ENCODE data around the gene HOXC12.

The HOXC12 gene

GRCh38 chr12:53932915-53933314 lies 21.8 kb upstream of the HOXC12 start:
- Histone ChIP-seq H3K9ac (ENCODE audit: low read length) (no peak overlapping the region), H3K4me3 (ENCODE audit: low read length) (no peak overlapping the region), H3K27me3 (replicated peaks; ENCODE audit: insufficient read depth, low read length) (peaks cover 100% of the 10 kb centered on the region), H3K9me3 (replicated peaks; ENCODE audit: insufficient read depth, low read length) (no peaks in the 10 kb centered on the region), H2AFZ (ENCODE audit: low read length) (no peak overlapping the region), H3F3A (ENCODE audit: insufficient read depth, low read length) (no peaks in the 10 kb centered on the region), H3K4me1 (ENCODE audit: low read length) (no peaks in the 10 kb centered on the region), H3K27ac (ENCODE audit: low read length) (no peak overlapping the region), H3K79me2 (ENCODE audit: low read length) (no peaks in the 10 kb centered on the region), H4K20me1 (ENCODE audit: insufficient read depth, low read length) (no peaks in the 10 kb centered on the region), H3K9me2 (replicated peaks; ENCODE audit: insufficient read depth, low read length) (no peaks in the 10 kb centered on the region), H3K4me2 (ENCODE audit: low read depth, low read length) (no peak overlapping the region), H3K36me3 (replicated peaks; ENCODE audit: insufficient read depth, low read length) (no peaks in the 10 kb centered on the region)
- no peak for DNase-seq
- TF ChIP-seq EZH2phosphoT487 (IDR thresholded peaks at IDR 0.05; ENCODE audit: low read length) (no peak), CTCF (IDR thresholded peaks at IDR 0.05; ENCODE audit: low read length) (no peak), EZH2 (optimal IDR thresholded peaks at IDR 0.05; ENCODE audit: low read depth, low read length) (no peak)

GRCh38 chr12:53935383-53936341 lies 19.0 kb upstream of the HOXC12 start:
- Histone ChIP-seq H3F3A (ENCODE audit: insufficient read depth, low read length) (no peaks in the 10 kb centered on the region), H3K4me3 (ENCODE audit: low read length) (peak overlapping the region; percentile 15; the same call in 1 of the 2 replicates), H2AFZ (ENCODE audit: low read length) (no peak overlapping the region), H3K79me2 (ENCODE audit: low read length) (no peaks in the 10 kb centered on the region), H3K36me3 (replicated peaks; ENCODE audit: insufficient read depth, low read length) (no peaks in the 10 kb centered on the region), H3K9ac (ENCODE audit: low read length) (no peak overlapping the region), H3K4me2 (ENCODE audit: low read depth, low read length) (no peak overlapping the region; the same call in 1 of the 2 replicates), H4K20me1 (ENCODE audit: insufficient read depth, low read length) (no peaks in the 10 kb centered on the region), H3K9me2 (replicated peaks; ENCODE audit: insufficient read depth, low read length) (no peaks in the 10 kb centered on the region), H3K9me3 (replicated peaks; ENCODE audit: insufficient read depth, low read length) (no peaks in the 10 kb centered on the region), H3K27ac (ENCODE audit: low read length) (no peak overlapping the region), H3K27me3 (replicated peaks; ENCODE audit: insufficient read depth, low read length) (peaks cover 96% of the 10 kb centered on the region), H3K4me1 (ENCODE audit: low read length) (no peaks in the 10 kb centered on the region)
- DNase-seq = no peak
- TF ChIP-seq EZH2phosphoT487 (IDR thresholded peaks at IDR 0.05; ENCODE audit: low read length) = no peak; the same call in none of the 2 replicates
- peak; percentile 75 for TF ChIP-seq EZH2 (optimal IDR thresholded peaks at IDR 0.05; ENCODE audit: low read depth, low read length)

GRCh38 chr12:53937099-53937498 lies 17.6 kb upstream of the HOXC12 start:
- Histone ChIP-seq H3K9ac (ENCODE audit: low read length) (no peak overlapping the region), H3K27ac (ENCODE audit: low read length) (no peak overlapping the region), H3K4me2 (ENCODE audit: low read depth, low read length) (no peak overlapping the region), H3K4me1 (ENCODE audit: low read length) (no peaks in the 10 kb centered on the region), H3K79me2 (ENCODE audit: low read length) (no peaks in the 10 kb centered on the region), H2AFZ (ENCODE audit: low read length) (no peak overlapping the region), H3F3A (ENCODE audit: insufficient read depth, low read length) (no peaks in the 10 kb centered on the region), H3K9me3 (replicated peaks; ENCODE audit: insufficient read depth, low read length) (no peaks in the 10 kb centered on the region), H3K36me3 (replicated peaks; ENCODE audit: insufficient read depth, low read length) (no peaks in the 10 kb centered on the region), H4K20me1 (ENCODE audit: insufficient read depth, low read length) (no peaks in the 10 kb centered on the region), H3K9me2 (replicated peaks; ENCODE audit: insufficient read depth, low read length) (no peaks in the 10 kb centered on the region), H3K27me3 (replicated peaks; ENCODE audit: insufficient read depth, low read length) (peaks cover 96% of the 10 kb centered on the region), H3K4me3 (ENCODE audit: low read length) (no peak overlapping the region)
- DNase-seq = no peak
- TF ChIP-seq CTCF (IDR thresholded peaks at IDR 0.05; ENCODE audit: low read length) = no peak
- TF ChIP-seq EZH2 (optimal IDR thresholded peaks at IDR 0.05; ENCODE audit: low read depth, low read length) = no peak
- no peak for TF ChIP-seq EZH2phosphoT487 (IDR thresholded peaks at IDR 0.05; ENCODE audit: low read length)

All from MM.1S (cell line).